WTC11 (cell line): ENCODE measurements around the gene CASTOR2.

Source experiments
- CREB1 ChIP-seq: sonication (generic); formaldehyde crosslinking; IDR thresholded peaks from 2 replicates; pipeline ENCODE4 v1.8.0; 2023; ENCODE audit warnings: mild to moderate bottlenecking, missing genetic modification reagents
- CREM ChIP-seq: sonication (generic); formaldehyde crosslinking; IDR thresholded peaks from 2 replicates; pipeline ENCODE4 v1.8.1; 2022; ENCODE audit warnings: mild to moderate bottlenecking, missing genetic modification reagents, moderate library complexity
- TF ChIP-seq, protein P1 (sequence below): fragments of 200-600 bp; IDR thresholded peaks from 2 replicates; pipeline ENCODE4 v1.8.0; 2022; ENCODE audit warnings: antibody characterized with exemption
- TF ChIP-seq, protein P2 (sequence below): sonication (generic); formaldehyde crosslinking; IDR thresholded peaks from 2 replicates; pipeline ENCODE4 v1.8.1; 2022; ENCODE audit warnings: mild to moderate bottlenecking, missing genetic modification reagents, moderate library complexity, borderline replicate concordance
- TF ChIP-seq, protein P3 (sequence below): sonication (generic); formaldehyde crosslinking; IDR thresholded peaks from 2 replicates; pipeline ENCODE4 v1.8.0; 2022; ENCODE audit warnings: missing genetic modification reagents

DNA sequence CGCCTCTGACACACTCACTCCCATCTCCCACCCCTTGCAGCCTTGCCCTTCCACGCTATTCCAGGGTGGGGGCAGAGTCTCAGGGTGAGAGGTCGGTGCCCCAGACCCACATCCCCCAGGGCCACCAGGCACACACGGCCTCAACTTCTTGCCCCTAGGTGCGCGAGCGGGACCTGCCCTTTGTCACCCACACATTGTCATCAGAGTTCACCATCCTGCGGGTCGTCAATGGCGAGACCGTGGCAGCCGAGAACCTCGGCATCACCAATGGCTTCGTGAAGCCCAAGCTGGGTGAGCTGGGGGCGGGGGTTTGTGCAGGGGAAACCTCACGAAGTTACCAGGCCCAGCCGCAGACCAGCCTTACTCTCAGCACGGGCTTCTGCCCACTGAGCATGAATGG lies 53.3 kb downstream of the CASTOR2 start:
- TF ChIP-seq, protein P1, sequence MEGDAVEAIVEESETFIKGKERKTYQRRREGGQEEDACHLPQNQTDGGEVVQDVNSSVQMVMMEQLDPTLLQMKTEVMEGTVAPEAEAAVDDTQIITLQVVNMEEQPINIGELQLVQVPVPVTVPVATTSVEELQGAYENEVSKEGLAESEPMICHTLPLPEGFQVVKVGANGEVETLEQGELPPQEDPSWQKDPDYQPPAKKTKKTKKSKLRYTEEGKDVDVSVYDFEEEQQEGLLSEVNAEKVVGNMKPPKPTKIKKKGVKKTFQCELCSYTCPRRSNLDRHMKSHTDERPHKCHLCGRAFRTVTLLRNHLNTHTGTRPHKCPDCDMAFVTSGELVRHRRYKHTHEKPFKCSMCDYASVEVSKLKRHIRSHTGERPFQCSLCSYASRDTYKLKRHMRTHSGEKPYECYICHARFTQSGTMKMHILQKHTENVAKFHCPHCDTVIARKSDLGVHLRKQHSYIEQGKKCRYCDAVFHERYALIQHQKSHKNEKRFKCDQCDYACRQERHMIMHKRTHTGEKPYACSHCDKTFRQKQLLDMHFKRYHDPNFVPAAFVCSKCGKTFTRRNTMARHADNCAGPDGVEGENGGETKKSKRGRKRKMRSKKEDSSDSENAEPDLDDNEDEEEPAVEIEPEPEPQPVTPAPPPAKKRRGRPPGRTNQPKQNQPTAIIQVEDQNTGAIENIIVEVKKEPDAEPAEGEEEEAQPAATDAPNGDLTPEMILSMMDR = no peak
- TF ChIP-seq, protein P2, sequence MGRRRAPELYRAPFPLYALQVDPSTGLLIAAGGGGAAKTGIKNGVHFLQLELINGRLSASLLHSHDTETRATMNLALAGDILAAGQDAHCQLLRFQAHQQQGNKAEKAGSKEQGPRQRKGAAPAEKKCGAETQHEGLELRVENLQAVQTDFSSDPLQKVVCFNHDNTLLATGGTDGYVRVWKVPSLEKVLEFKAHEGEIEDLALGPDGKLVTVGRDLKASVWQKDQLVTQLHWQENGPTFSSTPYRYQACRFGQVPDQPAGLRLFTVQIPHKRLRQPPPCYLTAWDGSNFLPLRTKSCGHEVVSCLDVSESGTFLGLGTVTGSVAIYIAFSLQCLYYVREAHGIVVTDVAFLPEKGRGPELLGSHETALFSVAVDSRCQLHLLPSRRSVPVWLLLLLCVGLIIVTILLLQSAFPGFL (CRISPR knock-in tag) = no peak
- TF ChIP-seq CREB1 (CRISPR knock-in tag) (no peak), CREM (CRISPR knock-in tag) (no peak)
- TF ChIP-seq, protein P3, sequence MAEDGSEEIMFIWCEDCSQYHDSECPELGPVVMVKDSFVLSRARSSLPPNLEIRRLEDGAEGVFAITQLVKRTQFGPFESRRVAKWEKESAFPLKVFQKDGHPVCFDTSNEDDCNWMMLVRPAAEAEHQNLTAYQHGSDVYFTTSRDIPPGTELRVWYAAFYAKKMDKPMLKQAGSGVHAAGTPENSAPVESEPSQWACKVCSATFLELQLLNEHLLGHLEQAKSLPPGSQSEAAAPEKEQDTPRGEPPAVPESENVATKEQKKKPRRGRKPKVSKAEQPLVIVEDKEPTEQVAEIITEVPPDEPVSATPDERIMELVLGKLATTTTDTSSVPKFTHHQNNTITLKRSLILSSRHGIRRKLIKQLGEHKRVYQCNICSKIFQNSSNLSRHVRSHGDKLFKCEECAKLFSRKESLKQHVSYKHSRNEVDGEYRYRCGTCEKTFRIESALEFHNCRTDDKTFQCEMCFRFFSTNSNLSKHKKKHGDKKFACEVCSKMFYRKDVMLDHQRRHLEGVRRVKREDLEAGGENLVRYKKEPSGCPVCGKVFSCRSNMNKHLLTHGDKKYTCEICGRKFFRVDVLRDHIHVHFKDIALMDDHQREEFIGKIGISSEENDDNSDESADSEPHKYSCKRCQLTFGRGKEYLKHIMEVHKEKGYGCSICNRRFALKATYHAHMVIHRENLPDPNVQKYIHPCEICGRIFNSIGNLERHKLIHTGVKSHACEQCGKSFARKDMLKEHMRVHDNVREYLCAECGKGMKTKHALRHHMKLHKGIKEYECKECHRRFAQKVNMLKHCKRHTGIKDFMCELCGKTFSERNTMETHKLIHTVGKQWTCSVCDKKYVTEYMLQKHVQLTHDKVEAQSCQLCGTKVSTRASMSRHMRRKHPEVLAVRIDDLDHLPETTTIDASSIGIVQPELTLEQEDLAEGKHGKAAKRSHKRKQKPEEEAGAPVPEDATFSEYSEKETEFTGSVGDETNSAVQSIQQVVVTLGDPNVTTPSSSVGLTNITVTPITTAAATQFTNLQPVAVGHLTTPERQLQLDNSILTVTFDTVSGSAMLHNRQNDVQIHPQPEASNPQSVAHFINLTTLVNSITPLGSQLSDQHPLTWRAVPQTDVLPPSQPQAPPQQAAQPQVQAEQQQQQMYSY (CRISPR knock-in tag) = no peak
